ENCODE data around the gene FGD6. TPM values are rescaled to one million over a fixed set of nuclear protein-coding genes. Genes with fewer than 3 reads are reported as not detected.

The FGD6 gene
- total and polyA plus RNA-seq, 2 experiments from 2014 or later, result 12.9 to 32.4 TPM

GRCh38 chr12:95185854-95186253, 31.4 kb downstream of the FGD6 start (continued):
- TF ChIP-seq ZNF331 (CRISPR knock-in tag; IDR thresholded peaks at IDR 0.05; ENCODE audit: low read depth) (no peak), JUNB (IDR thresholded peaks at IDR 0.05; ENCODE audit: unreplicated experiment) (no peak), CREB1 (CRISPR knock-in tag; IDR thresholded peaks at IDR 0.05; ENCODE audit: low read depth) (no peak), EZH2 (IDR thresholded peaks at IDR 0.05; ENCODE audit: low read depth, unreplicated experiment) (no peak), EZH2phosphoT487 (IDR thresholded peaks at IDR 0.05; ENCODE audit: unreplicated experiment) (no peak), ZNF114 (CRISPR knock-in tag; IDR thresholded peaks at IDR 0.05) (no peak), ETS1 (IDR thresholded peaks at IDR 0.05) (no peak), CTCF (conservative IDR thresholded peaks at IDR 0.05; ENCODE audit: low read depth in 2 of 2) (no peak), NANOG (IDR thresholded peaks at IDR 0.05; ENCODE audit: borderline replicate concordance) (no peak), STAT1 (IDR thresholded peaks at IDR 0.05; ENCODE audit: unreplicated experiment) (no peak), POLR2AphosphoS5 (IDR thresholded peaks at IDR 0.05; ENCODE audit: low read depth) (no peak)
- TF ChIP-seq, protein P1, sequence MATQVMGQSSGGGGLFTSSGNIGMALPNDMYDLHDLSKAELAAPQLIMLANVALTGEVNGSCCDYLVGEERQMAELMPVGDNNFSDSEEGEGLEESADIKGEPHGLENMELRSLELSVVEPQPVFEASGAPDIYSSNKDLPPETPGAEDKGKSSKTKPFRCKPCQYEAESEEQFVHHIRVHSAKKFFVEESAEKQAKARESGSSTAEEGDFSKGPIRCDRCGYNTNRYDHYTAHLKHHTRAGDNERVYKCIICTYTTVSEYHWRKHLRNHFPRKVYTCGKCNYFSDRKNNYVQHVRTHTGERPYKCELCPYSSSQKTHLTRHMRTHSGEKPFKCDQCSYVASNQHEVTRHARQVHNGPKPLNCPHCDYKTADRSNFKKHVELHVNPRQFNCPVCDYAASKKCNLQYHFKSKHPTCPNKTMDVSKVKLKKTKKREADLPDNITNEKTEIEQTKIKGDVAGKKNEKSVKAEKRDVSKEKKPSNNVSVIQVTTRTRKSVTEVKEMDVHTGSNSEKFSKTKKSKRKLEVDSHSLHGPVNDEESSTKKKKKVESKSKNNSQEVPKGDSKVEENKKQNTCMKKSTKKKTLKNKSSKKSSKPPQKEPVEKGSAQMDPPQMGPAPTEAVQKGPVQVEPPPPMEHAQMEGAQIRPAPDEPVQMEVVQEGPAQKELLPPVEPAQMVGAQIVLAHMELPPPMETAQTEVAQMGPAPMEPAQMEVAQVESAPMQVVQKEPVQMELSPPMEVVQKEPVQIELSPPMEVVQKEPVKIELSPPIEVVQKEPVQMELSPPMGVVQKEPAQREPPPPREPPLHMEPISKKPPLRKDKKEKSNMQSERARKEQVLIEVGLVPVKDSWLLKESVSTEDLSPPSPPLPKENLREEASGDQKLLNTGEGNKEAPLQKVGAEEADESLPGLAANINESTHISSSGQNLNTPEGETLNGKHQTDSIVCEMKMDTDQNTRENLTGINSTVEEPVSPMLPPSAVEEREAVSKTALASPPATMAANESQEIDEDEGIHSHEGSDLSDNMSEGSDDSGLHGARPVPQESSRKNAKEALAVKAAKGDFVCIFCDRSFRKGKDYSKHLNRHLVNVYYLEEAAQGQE (IDR thresholded peaks at IDR 0.05; ENCODE audit: unreplicated experiment), result no peak

- H4K20me1 ChIP-seq (replicated peaks; ENCODE audit: insufficient read depth), result peaks cover 4% of the 10 kb centered on the region; the same call in 1 of the 2 replicates
- no peak overlapping the region for H3K4me3 ChIP-seq
- no peaks in the 10 kb centered on the region for H3K9me3 Mint-ChIP-seq
- H3K4me1 Mint-ChIP-seq, result peaks cover 27% of the 10 kb centered on the region
- DNase-seq (ENCODE audit: low spot score) (no peak), ATAC-seq (no peak)
- H3K9me2 ChIP-seq (ENCODE audit: insufficient read depth), result no peaks in the 10 kb centered on the region
- H3K36me3 ChIP-seq (ENCODE audit: insufficient read depth), result no peaks in the 10 kb centered on the region
- no peaks in the 10 kb centered on the region for H3K27me3 ChIP-seq (ENCODE audit: insufficient read depth)
- peaks cover 2% of the 10 kb centered on the region for H3K27me3 Mint-ChIP-seq (ENCODE audit: insufficient read depth, low read depth, poor library complexity)
- H3K4me3 Mint-ChIP-seq, result no peak overlapping the region
- H2AFZ ChIP-seq, result no peak overlapping the region
- peaks cover 64% of the 10 kb centered on the region for H3K79me2 ChIP-seq (replicated peaks; ENCODE audit: insufficient read depth)
- peaks cover 11% of the 10 kb centered on the region; the same call in 2 of the 3 replicates for H3K36me3 Mint-ChIP-seq (ENCODE audit: low read depth)
- H3K27ac ChIP-seq (ENCODE audit: low read depth), result no peak overlapping the region
- peaks cover 18% of the 10 kb centered on the region for H3K4me1 ChIP-seq (ENCODE audit: insufficient read depth)
- no peak for TF ChIP-seq ETS1 (IDR thresholded peaks at IDR 0.05)
- TF ChIP-seq POLR2AphosphoS5 (IDR thresholded peaks at IDR 0.05; ENCODE audit: low read depth), result no peak
- no peaks in the 10 kb centered on the region for H3F3A ChIP-seq (replicated peaks; ENCODE audit: low read depth)
- H3K27ac Mint-ChIP-seq, result no peak overlapping the region
- no peak overlapping the region for H3K4me2 ChIP-seq
These were observed 32.2 kb downstream of the FGD6 start for GRCh38 chr12:95185072-95185471.
